ENCODE measurements around the gene MEA1.
A peak's percentile ranks its signal among the peaks of the same experiment; 100 is the strongest.

Gene MEA1

GRCh38 chr6:43038727-43039126 is 25.0 kb upstream of the MEA1 start:
- no peak for DNase-seq (ENCODE audit: low spot score)

GRCh38 chr6:43037706-43038105 is 24.0 kb upstream of the MEA1 start:
- DNase-seq (ENCODE audit: low spot score): no peak

- no peak for DNase-seq (ENCODE audit: low spot score)
Observed at GRCh38 chr6:43037197-43037596, 23.5 kb upstream of the MEA1 start.

- no peak for DNase-seq (ENCODE audit: low spot score)
Observed at GRCh38 chr6:43036712-43037111, 23.0 kb upstream of the MEA1 start.

- DNase-seq (ENCODE audit: low spot score): no peak
Observed at GRCh38 chr6:43035495-43036194, 21.9 kb upstream of the MEA1 start.

GRCh38 chr6:43034190-43034525 is 20.4 kb upstream of the MEA1 start:
- DNase-seq (ENCODE audit: low spot score): no peak

GRCh38 chr6:43033496-43034189 is 19.9 kb upstream of the MEA1 start:
- DNase-seq (ENCODE audit: low spot score): no peak

GRCh38 chr6:43032326-43032725 is 18.6 kb upstream of the MEA1 start:
- no peak for DNase-seq (ENCODE audit: low spot score)

GRCh38 chr6:43029120-43029519 is 15.4 kb upstream of the MEA1 start:
- no peak for DNase-seq (ENCODE audit: low spot score)

- no peak for DNase-seq (ENCODE audit: low spot score)
Observed at GRCh38 chr6:43026365-43026764, 12.6 kb upstream of the MEA1 start.

GRCh38 chr6:43024436-43024835 is 10.7 kb upstream of the MEA1 start:
- DNase-seq (ENCODE audit: low spot score): no peak

GRCh38 chr6:43021270-43022047 is 7.7 kb upstream of the MEA1 start, which contains the start of gene RRP36:
RRP36 (plus strand) TSS chr6:43021623; CDS start chr6:43021655, 32 bp downstream.
- peak; percentile 89 for DNase-seq (ENCODE audit: low spot score)

GRCh38 chr6:43020847-43021246 is 7.1 kb upstream of the MEA1 start:
- no peak for DNase-seq (ENCODE audit: low spot score)

GRCh38 chr6:43020052-43020705 is 6.4 kb upstream of the MEA1 start:
- no peak for DNase-seq (ENCODE audit: low spot score)

- DNase-seq (ENCODE audit: low spot score): no peak
Observed at GRCh38 chr6:43019152-43019551, 5.4 kb upstream of the MEA1 start.

- DNase-seq (ENCODE audit: low spot score): no peak
Observed at GRCh38 chr6:43016943-43017334, 3.2 kb upstream of the MEA1 start.

GRCh38 chr6:43016176-43016942 is 2.6 kb upstream of the MEA1 start:
- DNase-seq (ENCODE audit: low spot score): no peak

- peak; percentile 52 for DNase-seq (ENCODE audit: low spot score)
Observed at GRCh38 chr6:43014434-43014909, 726 bp upstream of the MEA1 start.

GRCh38 chr6:43013097-43013842 is 476 bp downstream of the MEA1 start:
- DNase-seq (ENCODE audit: low spot score): peak; percentile 24

GRCh38 chr6:43012364-43012763 is 1.4 kb downstream of the MEA1 start:
- no peak for DNase-seq (ENCODE audit: low spot score)

- no peak for DNase-seq (ENCODE audit: low spot score)
Observed at GRCh38 chr6:43011207-43011606, 2.5 kb downstream of the MEA1 start.

Measured in AG08395 (cell line).